NCI-H187 treated with DMSO at 0.1 percent for 48 hours (cell line): Measurements from ENCODE around the gene LETM1.

Experiments used
- DNase-seq: peaks from one replicate; lab custom pipeline; 2025; lab: John Stamatoyannopoulos, UW

LETM1 gene

GRCh38 chr4:1806596-1807331 lies 49.2 kb downstream of the LETM1 start:
- DNase-seq = no peak

- DNase-seq = no peak
Measured at GRCh38 chr4:1806223-1806564, 49.8 kb downstream of the LETM1 start.

DNA sequence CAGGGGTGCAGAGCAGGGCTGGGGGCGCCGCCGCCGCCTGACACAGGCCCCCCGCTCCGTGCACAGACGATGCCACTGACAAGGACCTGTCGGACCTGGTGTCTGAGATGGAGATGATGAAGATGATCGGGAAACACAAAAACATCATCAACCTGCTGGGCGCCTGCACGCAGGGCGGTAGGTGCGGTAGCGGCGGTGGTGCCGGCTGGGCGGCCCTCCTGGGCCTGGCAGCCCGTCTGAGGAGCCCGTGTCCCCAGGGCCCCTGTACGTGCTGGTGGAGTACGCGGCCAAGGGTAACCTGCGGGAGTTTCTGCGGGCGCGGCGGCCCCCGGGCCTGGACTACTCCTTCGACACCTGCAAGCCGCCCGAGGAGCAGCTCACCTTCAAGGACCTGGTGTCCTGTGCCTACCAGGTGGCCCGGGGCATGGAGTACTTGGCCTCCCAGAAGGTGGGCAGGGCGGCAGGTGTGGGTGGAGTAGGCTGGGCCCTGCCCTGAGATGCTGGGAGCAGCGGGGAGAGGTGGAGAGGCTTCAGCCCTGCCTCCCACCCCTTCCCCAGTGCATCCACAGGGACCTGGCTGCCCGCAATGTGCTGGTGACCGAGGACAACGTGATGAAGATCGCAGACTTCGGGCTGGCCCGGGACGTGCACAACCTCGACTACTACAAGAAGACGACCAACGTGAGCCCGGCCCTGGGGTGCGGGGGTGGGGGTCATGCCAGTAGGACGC lies 50.3 kb downstream of the LETM1 start:
- DNase-seq = no peak

DNA sequence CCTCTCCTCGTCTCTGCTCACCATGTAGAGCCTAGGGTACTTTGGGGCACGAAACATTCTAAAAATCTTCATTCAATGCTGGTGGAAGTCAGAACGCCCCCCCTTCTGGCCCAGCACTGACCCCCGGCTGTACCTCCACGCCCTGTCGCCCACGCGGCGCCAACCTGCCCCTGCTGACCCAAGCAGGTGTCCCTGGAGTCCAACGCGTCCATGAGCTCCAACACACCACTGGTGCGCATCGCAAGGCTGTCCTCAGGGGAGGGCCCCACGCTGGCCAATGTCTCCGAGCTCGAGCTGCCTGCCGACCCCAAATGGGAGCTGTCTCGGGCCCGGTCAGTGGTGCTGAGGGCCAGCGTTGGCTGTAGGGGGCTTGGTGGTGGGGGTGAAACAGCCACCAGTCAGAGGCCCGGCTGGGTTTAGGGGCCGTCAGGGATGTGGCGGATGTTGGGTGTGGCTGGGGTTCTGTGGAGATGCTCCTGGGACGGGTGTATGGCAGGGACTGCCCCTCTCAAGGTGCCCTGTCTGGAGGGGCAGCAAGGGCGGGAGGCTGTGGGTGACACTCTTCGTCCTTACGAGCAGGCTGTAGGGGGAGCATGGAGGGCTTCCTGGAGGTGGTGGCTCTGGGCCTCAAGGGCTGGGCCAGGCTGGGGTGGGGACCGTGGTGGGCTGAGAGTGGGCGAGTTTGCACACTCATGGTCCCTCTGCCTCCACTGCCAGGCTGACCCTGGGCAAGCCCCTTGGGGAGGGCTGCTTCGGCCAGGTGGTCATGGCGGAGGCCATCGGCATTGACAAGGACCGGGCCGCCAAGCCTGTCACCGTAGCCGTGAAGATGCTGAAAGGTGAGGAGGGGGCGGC lies 51.1 kb downstream of the LETM1 start:
- DNase-seq = no peak

DNA sequence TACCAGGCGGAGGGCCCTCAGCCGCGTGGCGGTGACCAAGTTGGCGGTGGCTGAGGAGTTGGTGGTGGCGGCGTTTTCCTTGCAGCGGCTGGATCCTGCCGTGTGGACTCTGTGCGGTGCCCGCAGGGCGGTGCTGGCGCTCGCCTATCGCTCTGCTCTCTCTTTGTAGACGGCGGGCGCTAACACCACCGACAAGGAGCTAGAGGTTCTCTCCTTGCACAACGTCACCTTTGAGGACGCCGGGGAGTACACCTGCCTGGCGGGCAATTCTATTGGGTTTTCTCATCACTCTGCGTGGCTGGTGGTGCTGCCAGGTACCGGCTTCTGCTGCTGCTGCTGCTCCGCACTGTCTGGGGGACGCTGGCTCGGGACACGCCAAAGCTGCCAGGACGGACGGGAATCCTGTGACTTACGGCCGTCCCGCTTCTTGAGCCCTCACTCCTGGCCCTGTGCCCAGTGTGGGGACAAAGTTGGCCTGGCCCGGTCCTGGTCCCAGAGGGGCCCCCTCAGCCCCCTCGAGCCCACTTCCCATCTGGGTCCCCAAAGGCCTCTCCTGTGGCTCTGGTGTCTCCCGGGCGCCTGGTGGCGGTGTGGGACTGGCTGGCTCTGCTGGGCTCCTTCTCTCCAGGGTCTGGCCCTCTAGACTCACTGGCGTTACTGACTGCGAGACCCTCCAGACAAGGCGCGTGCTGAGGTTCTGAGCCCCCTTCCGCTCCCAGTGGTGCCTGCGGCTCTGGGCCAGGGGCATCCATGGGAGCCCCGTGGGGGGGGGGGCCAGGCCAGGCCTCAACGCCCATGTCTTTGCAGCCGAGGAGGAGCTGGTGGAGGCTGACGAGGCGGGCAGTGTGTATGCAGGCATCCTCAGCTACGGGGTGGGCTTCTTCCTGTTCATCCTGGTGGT lies 52.2 kb downstream of the LETM1 start:
- no peak for DNase-seq

- DNase-seq = no peak
Measured at GRCh38 chr4:1802720-1803522, 53.0 kb downstream of the LETM1 start.

- DNase-seq = no peak
Measured at GRCh38 chr4:1802151-1802715, 53.7 kb downstream of the LETM1 start.

DNA sequence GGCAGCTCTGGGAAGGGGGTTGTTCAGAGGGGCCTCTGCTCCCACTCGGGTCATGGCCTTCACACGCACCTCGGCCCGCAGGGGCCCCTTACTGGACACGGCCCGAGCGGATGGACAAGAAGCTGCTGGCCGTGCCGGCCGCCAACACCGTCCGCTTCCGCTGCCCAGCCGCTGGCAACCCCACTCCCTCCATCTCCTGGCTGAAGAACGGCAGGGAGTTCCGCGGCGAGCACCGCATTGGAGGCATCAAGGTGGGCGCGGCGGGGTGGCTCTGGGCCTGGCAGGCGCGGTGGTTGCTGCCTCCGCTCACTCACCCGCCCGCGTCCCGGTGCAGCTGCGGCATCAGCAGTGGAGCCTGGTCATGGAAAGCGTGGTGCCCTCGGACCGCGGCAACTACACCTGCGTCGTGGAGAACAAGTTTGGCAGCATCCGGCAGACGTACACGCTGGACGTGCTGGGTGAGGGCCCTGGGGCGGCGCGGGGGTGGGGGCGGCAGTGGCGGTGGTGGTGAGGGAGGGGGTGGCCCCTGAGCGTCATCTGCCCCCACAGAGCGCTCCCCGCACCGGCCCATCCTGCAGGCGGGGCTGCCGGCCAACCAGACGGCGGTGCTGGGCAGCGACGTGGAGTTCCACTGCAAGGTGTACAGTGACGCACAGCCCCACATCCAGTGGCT lies 54.5 kb downstream of the LETM1 start:
- DNase-seq = no peak

GRCh38 chr4:1800805-1801204 lies 55.2 kb downstream of the LETM1 start:
- DNase-seq = no peak

DNA sequence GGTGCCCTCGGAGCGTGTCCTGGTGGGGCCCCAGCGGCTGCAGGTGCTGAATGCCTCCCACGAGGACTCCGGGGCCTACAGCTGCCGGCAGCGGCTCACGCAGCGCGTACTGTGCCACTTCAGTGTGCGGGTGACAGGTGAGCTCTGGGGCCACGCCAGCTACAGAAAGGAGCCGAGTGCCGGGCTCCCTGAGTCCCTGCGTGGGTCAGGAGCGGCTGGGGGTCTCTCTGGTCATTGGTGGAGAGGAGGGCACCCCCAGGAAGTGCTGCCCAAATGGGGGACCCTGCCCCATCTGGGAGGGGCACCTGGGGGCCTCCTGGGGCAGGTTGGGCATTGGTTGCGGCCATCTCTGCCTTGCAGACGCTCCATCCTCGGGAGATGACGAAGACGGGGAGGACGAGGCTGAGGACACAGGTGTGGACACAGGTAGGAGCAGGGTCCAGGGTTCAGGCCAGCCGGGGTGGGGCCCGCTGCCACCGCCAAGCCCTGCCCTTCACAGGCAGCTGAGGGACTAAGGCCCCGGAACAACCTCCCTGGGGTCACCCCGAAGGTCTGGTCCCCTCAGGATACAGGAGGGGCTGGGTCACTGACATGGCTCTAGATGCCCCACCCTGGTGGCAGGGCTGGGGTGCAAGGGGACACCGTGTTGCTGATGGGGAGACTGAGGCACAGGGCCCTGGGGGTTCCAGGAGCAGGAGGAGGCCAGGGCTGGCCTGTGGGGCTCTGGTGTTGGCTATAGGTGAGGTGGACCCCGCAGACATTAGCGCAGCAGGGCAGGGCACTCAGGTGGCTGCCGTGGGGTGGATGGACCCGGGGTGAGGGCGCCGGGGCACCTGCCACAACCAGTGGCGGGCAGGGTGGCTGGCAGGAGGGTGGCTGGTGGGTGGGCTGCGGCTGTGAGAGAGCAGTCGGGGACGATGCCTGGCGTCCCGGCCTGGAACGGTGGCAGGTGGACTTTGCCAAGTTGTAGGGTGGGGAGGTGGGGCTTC lies 56.3 kb downstream of the LETM1 start:
- DNase-seq = no peak

GRCh38 chr4:1798580-1799386 lies 57.2 kb downstream of the LETM1 start:
- DNase-seq = no peak

GRCh38 chr4:1797861-1798579 lies 57.9 kb downstream of the LETM1 start:
- DNase-seq = no peak

- no peak for DNase-seq
Measured at GRCh38 chr4:1797298-1797860, 58.6 kb downstream of the LETM1 start.

GRCh38 chr4:1796486-1797204 lies 59.3 kb downstream of the LETM1 start:
- DNase-seq = no peak

DNA sequence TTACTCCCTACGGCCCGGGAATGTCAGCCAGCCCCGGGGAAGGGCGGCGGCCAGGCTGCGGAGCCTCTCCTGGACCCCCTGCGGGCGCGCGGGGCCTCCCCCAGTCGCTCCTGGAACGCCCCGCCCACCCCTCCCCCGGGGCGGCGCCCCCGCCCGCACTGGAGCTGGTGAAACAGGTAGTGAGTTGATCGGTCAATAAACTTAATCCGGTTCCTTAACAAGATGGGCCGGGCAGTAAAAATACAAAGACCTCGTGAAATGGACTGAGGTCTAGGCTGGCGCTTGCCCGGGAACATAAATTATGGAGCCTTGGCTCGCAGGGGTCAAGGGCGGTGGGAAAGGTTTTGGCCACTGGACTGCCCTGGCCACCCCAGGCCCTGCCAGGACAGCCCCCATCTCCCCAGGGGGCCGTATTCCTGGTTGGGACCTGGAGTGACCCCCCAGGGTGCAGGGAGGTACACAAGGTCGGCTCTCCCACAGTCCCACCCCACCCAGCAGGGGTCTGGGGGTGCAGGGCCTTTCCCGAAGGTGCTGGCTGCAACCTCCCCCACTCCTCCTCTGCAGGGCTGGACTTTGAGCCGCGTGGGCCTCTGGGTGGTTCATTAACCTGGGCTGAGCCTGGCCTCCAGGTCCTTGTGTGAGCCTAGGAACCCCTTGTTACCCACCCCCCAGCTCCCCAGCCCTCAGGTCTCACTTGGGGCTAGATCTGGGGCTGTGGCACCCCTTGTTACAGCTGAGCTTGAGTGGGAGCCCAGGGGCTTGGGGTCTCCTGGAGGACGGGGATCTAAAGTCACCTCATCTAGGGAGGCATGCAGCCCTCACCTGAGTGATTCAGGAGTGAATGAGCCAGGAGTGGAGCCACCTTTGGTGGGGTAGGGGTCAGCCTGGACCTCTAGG lies 60.4 kb downstream of the LETM1 start:
- DNase-seq = no peak
